K562 (cell line): Measurements from ENCODE around the gene FGF22.

Experiments used
- CEBPB ChIP-seq: fragments of 450-650 bp; IDR thresholded peaks from 2 replicates; pipeline ENCODE4 v1.6.1; 2016; ENCODE audit warnings: missing genetic modification characterization, missing compliant biosample characterization
- CTCF ChIP-seq, 3 experiments: IDR thresholded peaks in 2 of 3; conservative IDR thresholded peaks in 1 of 3; 2 replicates each; pipeline ENCODE4 v1.5.1; 2011 to 2012; ENCODE audit warnings: low read length in 3 of 3, mild to moderate bottlenecking in 3 of 3, control low read depth in 2 of 3, improper control_type of control experiment in 1 of 3, inconsistent platforms in 1 of 3, low read depth in 1 of 3, mixed read lengths in 1 of 3, moderate library complexity in 1 of 3; ENCODE audit not compliant: insufficient read depth in 2 of 3
- JUNB ChIP-seq: fragments of 450-650 bp; formaldehyde crosslinking; conservative IDR thresholded peaks from 2 replicates; pipeline ENCODE4 v1.4.0; 2020; ENCODE audit warnings: mild to moderate bottlenecking
- KDM1A ChIP-seq, 2 experiments: fragments of 450-650 bp; IDR thresholded peaks; 2 replicates each; pipeline ENCODE4 v1.6.1; 2016; ENCODE audit warnings: mild to moderate bottlenecking in 2 of 2
- KLF1 ChIP-seq: fragments of 450-650 bp; IDR thresholded peaks from 2 replicates; pipeline ENCODE4 v1.6.1; 2016; ENCODE audit warnings: missing genetic modification characterization, missing compliant biosample characterization
- POLR2A ChIP-seq: fragments of 450-650 bp; conservative IDR thresholded peaks from 2 replicates; pipeline ENCODE4 v1.6.1; 2016

GRCh38 chr19:646779-647565 is 7.3 kb downstream of the FGF22 start:
- TF ChIP-seq KLF1 (tag) (no peak), JUNB (CRISPR knock-in tag) (no peak), KDM1A (IDR thresholded peaks at IDR 0.05) (no peak), POLR2A (peak; percentile 34; the same call in 1 of the 2 replicates), CTCF (IDR thresholded peaks at IDR 0.05 in 2 of 3, conservative IDR thresholded peaks at IDR 0.05 in 1 of 3; ENCODE audit: insufficient read depth in 2 of 3, low read depth in 1 of 3, low read length in 3 of 3) (no peak), CEBPB (tag) (no peak)
